ENCODE results near the gene FOXP3.

GRCh38 chrX:49233887-49234555 is 30.5 kb downstream of the FOXP3 start:
- TF ChIP-seq CTCF (IDR thresholded peaks at IDR 0.05) (no peak), POLR2A (IDR thresholded peaks at IDR 0.05) (no peak)
